NCI-H2227 (cell line): ENCODE results near the gene CAMK1.

Experiments used
- DNase-seq: peaks from one replicate; lab custom pipeline; 2025; ENCODE audit not compliant: unreplicated experiment; lab: John Stamatoyannopoulos, UW

Gene CAMK1

DNA sequence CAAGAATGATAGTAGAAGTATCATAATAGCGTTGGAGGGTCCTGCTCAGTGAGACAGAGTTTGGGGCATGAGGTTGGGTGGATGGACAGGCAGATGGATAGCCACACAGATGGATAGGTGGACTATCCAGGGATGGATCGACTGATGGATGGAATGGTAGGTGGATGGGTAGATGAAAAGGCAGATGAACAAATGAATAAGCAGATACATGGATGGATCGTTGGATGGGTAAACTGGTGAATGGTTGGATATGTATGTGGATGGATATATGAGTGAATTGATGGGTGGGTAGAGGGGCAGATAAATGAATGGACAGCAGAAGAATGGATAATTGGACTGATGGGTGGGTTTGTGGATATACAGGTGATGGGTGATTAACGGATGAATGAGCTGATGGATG is 56.6 kb downstream of the CAMK1 start:
- DNase-seq: no peak

- no peak for DNase-seq
Measured at GRCh38 chr3:9712415-9712814, 57.3 kb downstream of the CAMK1 start.

- DNase-seq: no peak
Measured at GRCh38 chr3:9710174-9710739, 59.5 kb downstream of the CAMK1 start.
